Keratinocyte (primary cell): ENCODE data around the gene SLC6A2. TPM values are rescaled to one million over a fixed set of nuclear protein-coding genes. Genes with fewer than 3 reads are reported as not detected.

Source experiments
- DNase-seq: peaks from one replicate; pipeline ENCODE4 v3.0.0-alpha.2; 2011; ENCODE audit warnings: low read depth, missing footprints, low spot score
- FAIRE-seq: peaks from 2 replicates; lab custom pipeline; 2011; peaks lifted over from hg19 to GRCh38; lab: Jason Lieb, UNC
- H2AFZ ChIP-seq: 2 replicates; pipeline ENCODE4 v1.6.0; 2012; ENCODE audit warnings: low read length, control low read depth, inconsistent platforms; ENCODE audit not compliant: control insufficient read depth
- H3K27ac ChIP-seq: 2 replicates; pipeline ENCODE4 v1.5.1; 2011; ENCODE audit warnings: low read length; ENCODE audit not compliant: control insufficient read depth, insufficient read depth
- H3K27me3 ChIP-seq: 3 replicates; pipeline ENCODE4 v1.6.0; 2011; ENCODE audit warnings: low read length; ENCODE audit not compliant: control insufficient read depth, insufficient read depth; ENCODE audit errors: extremely low read depth
- H3K36me3 ChIP-seq, 2 experiments: 2 replicates in 1 of 2; 3 replicates in 1 of 2; pipeline ENCODE4 v1.5.1; 2011; ENCODE audit warnings: low read length in 2 of 2, mild to moderate bottlenecking in 1 of 2; ENCODE audit not compliant: control insufficient read depth in 2 of 2, insufficient read depth in 2 of 2; ENCODE audit errors: extremely low read depth in 1 of 2
- H3K4me1 ChIP-seq: 3 replicates; pipeline ENCODE4 v1.5.1; 2011; ENCODE audit warnings: low read length; ENCODE audit not compliant: control insufficient read depth, insufficient read depth; ENCODE audit errors: extremely low read depth
- H3K4me2 ChIP-seq: 3 replicates; pipeline ENCODE4 v1.6.0; 2011; ENCODE audit warnings: low read depth, low read length; ENCODE audit not compliant: control insufficient read depth, insufficient read depth; ENCODE audit errors: extremely low read depth
- H3K4me3 ChIP-seq, 3 experiments: fragments of 200-600 bp in 1 of 3; sonication (generic) in 1 of 3; 2 replicates in 2 of 3; 3 replicates in 1 of 3; pipeline ENCODE4 v1.5.1; 2011 to 2016; ENCODE audit warnings: low read length in 3 of 3, mild to moderate bottlenecking in 3 of 3, control low read depth in 2 of 3, inconsistent platforms in 1 of 3, low read depth in 1 of 3, mixed read lengths in 1 of 3, mixed run types in 1 of 3, moderate library complexity in 1 of 3; ENCODE audit not compliant: control insufficient read depth in 2 of 3, insufficient read depth in 2 of 3; ENCODE audit errors: extremely low read depth in 1 of 3
- H3K79me2 ChIP-seq: 2 replicates; pipeline ENCODE4 v1.6.0; 2012; ENCODE audit warnings: low read length; ENCODE audit not compliant: control insufficient read depth, insufficient read depth
- H3K9ac ChIP-seq: 3 replicates; pipeline ENCODE4 v1.6.0; 2011; ENCODE audit warnings: low read length; ENCODE audit not compliant: control insufficient read depth, insufficient read depth; ENCODE audit errors: extremely low read depth
- H3K9me1 ChIP-seq: 3 replicates; pipeline ENCODE4 v1.6.0; 2011; ENCODE audit warnings: low read length; ENCODE audit not compliant: control insufficient read depth, insufficient read depth; ENCODE audit errors: extremely low read depth
- H3K9me3 ChIP-seq: 2 replicates; pipeline ENCODE4 v1.5.1; 2012; ENCODE audit warnings: low read depth, low read length; ENCODE audit not compliant: control insufficient read depth
- H4K20me1 ChIP-seq: 3 replicates; pipeline ENCODE4 v1.6.0; 2011; ENCODE audit warnings: low read length; ENCODE audit not compliant: control insufficient read depth, insufficient read depth; ENCODE audit errors: extremely low read depth
- CTCF ChIP-seq, 3 experiments: IDR thresholded peaks in 1 of 3; conservative IDR thresholded peaks in 1 of 3; optimal IDR thresholded peaks in 1 of 3; 2 replicates in 2 of 3; 3 replicates in 1 of 3; pipeline versions ENCODE3 to v1.5.1; 2011; ENCODE audit warnings: low read length in 3 of 3, mild to moderate bottlenecking in 3 of 3, moderate library complexity in 2 of 3, control low read depth in 1 of 3, inconsistent platforms in 1 of 3; ENCODE audit not compliant: insufficient read depth in 2 of 3; ENCODE audit errors: extremely low read depth in 1 of 3
- EZH2 ChIP-seq: IDR thresholded peaks from one replicate; pipeline ENCODE4 v1.6.1; 2012; ENCODE audit warnings: inconsistent platforms, mild to moderate bottlenecking, low read length, moderate library complexity
- dilution Hi-C: fragments of 300-500 bp; cut with MboI; formaldehyde crosslinking; loops from one replicate; pipeline ENCODE4 v1.7.0; 2020; ENCODE audit warnings: low sequenced_read_pairs; ENCODE audit not compliant: extremely low pct_ligation_motif_present
- polyA plus RNA-seq, 5 experiments: library from polyadenylated mRNA; depleted of rRNA in 3 of 5; stranded (reverse) in 3 of 5; stranded (forward) in 1 of 5; unstranded in 1 of 5; fragments of >200 nt; gene quantifications; 1 replicate in 1 of 5; 2 replicates in 3 of 5; 3 replicates in 1 of 5; pipeline versions ENCODE4 v1.2.1 to v1.2.3, GENCODE V29; 2011 to 2012; ENCODE audit warnings: missing spikeins in 2 of 5, low read depth in 1 of 5, low replicate concordance in 1 of 5

Gene SLC6A2
- polyA plus RNA-seq, 1 donor (not counting 4 experiments of a cell fraction or from before 2014, with no cell fraction given), result 0.20 TPM

- dilution Hi-C loops, result no loop called here
- Histone ChIP-seq H3K79me2 (no peaks in the 10 kb centered on the region), H3K4me1 (peaks cover 16% of the 10 kb centered on the region), H3K9me1 (no peaks in the 10 kb centered on the region), H3K9me3 (no peaks in the 10 kb centered on the region), H3K27me3 (no peaks in the 10 kb centered on the region), H3K36me3 (no peaks in the 10 kb centered on the region), H3K27ac (no peak overlapping the region), H4K20me1 (no peaks in the 10 kb centered on the region), H3K4me3 (no peak overlapping the region), H3K9ac (no peak overlapping the region), H2AFZ (no peak overlapping the region), H3K4me2 (no peak overlapping the region)
- no peak for FAIRE-seq
- TF ChIP-seq CTCF (optimal IDR thresholded peaks at IDR 0.05 in 1 of 3, IDR thresholded peaks at IDR 0.05 in 1 of 3, conservative IDR thresholded peaks at IDR 0.05 in 1 of 3; ENCODE audit: extremely low read depth in 1 of 3, insufficient read depth in 2 of 3, low read length in 3 of 3) (no peak), EZH2 (no peak)
- no peak for DNase-seq
Observed at GRCh38 chr16:55737966-55738365, 82.2 kb downstream of the SLC6A2 start.

DNA sequence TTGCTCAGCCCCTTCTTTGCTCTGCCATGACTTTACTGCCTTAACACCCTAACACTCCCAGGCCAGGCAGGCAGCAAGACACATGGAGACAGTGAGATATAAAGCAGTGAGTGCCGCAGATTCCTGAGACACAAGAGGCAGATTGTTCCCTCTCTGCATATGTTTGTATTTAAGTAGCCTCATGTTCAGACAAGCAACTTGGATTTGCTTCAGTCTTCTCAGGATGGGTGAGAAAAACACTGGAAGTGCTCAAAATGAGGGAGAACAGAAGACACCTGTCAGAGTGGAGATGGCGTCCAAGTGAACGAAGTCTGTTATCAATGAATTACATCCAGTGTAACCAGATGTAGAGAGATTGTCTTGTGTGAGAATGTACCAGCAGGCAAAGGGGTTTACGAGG, 90.3 kb downstream of the SLC6A2 start:
- Histone ChIP-seq H3K27me3 (peaks cover 3% of the 10 kb centered on the region), H3K36me3 (no peaks in the 10 kb centered on the region), H3K9me3 (no peaks in the 10 kb centered on the region), H2AFZ (no peak overlapping the region), H3K9ac (no peak overlapping the region), H3K9me1 (no peaks in the 10 kb centered on the region), H3K79me2 (no peaks in the 10 kb centered on the region), H3K4me1 (no peaks in the 10 kb centered on the region), H3K27ac (no peak overlapping the region), H3K4me2 (no peak overlapping the region), H4K20me1 (no peaks in the 10 kb centered on the region), H3K4me3 (no peak overlapping the region)
- dilution Hi-C loops, result no loop called here
- TF ChIP-seq CTCF (optimal IDR thresholded peaks at IDR 0.05 in 1 of 3, IDR thresholded peaks at IDR 0.05 in 1 of 3, conservative IDR thresholded peaks at IDR 0.05 in 1 of 3; ENCODE audit: extremely low read depth in 1 of 3, insufficient read depth in 2 of 3, low read length in 3 of 3) (no peak), EZH2 (no peak)
- FAIRE-seq (no peak), DNase-seq (no peak)
